Measurements from ENCODE around the gene SENP6. TPM values are rescaled to one million over a fixed set of nuclear protein-coding genes. Genes with fewer than 3 reads are reported as not detected.
"Not testable (repeated sequence)": the region's sequence is repeated elsewhere in the genome, so short reads cannot be mapped to it uniquely, and the experiment has no call there.

The SENP6 gene
- polyA plus RNA-seq, 1 donor (not counting 4 experiments of a cell fraction or from before 2014, with no cell fraction given): 41.1 TPM

DNA sequence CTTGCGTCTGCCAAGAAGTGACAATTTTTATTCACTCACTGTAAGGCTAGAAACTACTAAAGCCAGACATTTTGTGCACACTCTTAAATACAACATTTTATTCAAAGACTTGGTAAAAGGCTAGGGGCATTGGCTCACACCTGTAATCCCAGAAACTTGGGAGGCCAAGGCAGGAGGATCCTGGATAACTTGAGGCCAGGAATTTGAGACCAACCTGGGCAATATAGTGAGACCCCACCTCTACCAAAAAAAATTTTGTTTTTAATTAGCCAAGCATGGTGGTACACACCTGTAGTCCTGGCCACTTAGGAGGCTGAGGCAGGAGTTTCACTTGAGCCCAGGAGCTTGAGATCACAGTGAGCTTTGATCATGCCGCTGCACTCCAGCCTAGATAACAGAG is 11.3 kb upstream of the SENP6 start:
- Histone ChIP-seq H3K36me3 (ENCODE audit: control insufficient read depth in 2 of 2, extremely low read depth in 1 of 2, insufficient read depth in 2 of 2, low read length in 2 of 2) (no peaks in the 10 kb centered on the region), H3K27ac (ENCODE audit: control insufficient read depth, insufficient read depth, low read length) (no peak overlapping the region), H3K9ac (ENCODE audit: control insufficient read depth, extremely low read depth, insufficient read depth, low read length) (no peak overlapping the region), H2AFZ (ENCODE audit: control insufficient read depth, low read length) (no peak overlapping the region), H4K20me1 (ENCODE audit: control insufficient read depth, extremely low read depth, insufficient read depth, low read length) (no peaks in the 10 kb centered on the region), H3K9me3 (ENCODE audit: control insufficient read depth, low read depth, low read length) (no peaks in the 10 kb centered on the region), H3K4me2 (ENCODE audit: control insufficient read depth, extremely low read depth, insufficient read depth, low read depth, low read length) (no peak overlapping the region), H3K27me3 (ENCODE audit: control insufficient read depth, extremely low read depth, insufficient read depth, low read length) (no peaks in the 10 kb centered on the region), H3K4me1 (ENCODE audit: control insufficient read depth, extremely low read depth, insufficient read depth, low read length) (no peaks in the 10 kb centered on the region), H3K4me3 (ENCODE audit: control insufficient read depth in 2 of 3, extremely low read depth in 1 of 3, insufficient read depth in 2 of 3, low read depth in 1 of 3, low read length in 3 of 3) (no peak overlapping the region), H3K9me1 (ENCODE audit: control insufficient read depth, extremely low read depth, insufficient read depth, low read length) (no peaks in the 10 kb centered on the region), H3K79me2 (ENCODE audit: control insufficient read depth, insufficient read depth, low read length) (no peaks in the 10 kb centered on the region)
- TF ChIP-seq, protein P1, sequence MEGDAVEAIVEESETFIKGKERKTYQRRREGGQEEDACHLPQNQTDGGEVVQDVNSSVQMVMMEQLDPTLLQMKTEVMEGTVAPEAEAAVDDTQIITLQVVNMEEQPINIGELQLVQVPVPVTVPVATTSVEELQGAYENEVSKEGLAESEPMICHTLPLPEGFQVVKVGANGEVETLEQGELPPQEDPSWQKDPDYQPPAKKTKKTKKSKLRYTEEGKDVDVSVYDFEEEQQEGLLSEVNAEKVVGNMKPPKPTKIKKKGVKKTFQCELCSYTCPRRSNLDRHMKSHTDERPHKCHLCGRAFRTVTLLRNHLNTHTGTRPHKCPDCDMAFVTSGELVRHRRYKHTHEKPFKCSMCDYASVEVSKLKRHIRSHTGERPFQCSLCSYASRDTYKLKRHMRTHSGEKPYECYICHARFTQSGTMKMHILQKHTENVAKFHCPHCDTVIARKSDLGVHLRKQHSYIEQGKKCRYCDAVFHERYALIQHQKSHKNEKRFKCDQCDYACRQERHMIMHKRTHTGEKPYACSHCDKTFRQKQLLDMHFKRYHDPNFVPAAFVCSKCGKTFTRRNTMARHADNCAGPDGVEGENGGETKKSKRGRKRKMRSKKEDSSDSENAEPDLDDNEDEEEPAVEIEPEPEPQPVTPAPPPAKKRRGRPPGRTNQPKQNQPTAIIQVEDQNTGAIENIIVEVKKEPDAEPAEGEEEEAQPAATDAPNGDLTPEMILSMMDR (optimal IDR thresholded peaks at IDR 0.05 in 1 of 3, IDR thresholded peaks at IDR 0.05 in 1 of 3, conservative IDR thresholded peaks at IDR 0.05 in 1 of 3; ENCODE audit: extremely low read depth in 1 of 3, insufficient read depth in 2 of 3, low read length in 3 of 3): no peak
- TF ChIP-seq EZH2 (IDR thresholded peaks at IDR 0.05; ENCODE audit: low read length): no peak
- no peak for DNase-seq (ENCODE audit: low read depth, low spot score)
- FAIRE-seq: no peak
- dilution Hi-C loops (cut with MboI; ENCODE audit: extremely low pct_ligation_motif_present, low sequenced_read_pairs): no loop called here

DNA sequence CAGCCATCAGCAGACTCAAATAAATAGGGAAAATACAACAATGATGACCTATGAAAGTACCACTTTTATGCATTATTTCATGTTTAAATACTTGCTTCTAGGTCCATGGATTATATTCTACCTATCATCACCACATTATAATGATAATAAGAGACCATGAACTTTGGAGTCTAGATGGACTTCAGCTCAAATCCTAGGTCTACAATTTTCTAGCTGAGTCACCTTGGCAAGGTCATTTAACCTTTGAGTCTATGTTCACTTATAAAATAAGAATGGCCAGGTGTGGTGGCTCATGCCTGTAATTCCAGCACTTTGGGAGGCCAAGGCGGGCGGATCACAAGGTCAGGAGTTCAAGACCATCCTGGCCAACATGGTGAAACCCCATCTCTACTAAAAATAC is 5.3 kb upstream of the SENP6 start:
- H3K27me3 ChIP-seq (ENCODE audit: control insufficient read depth, extremely low read depth, insufficient read depth, low read length); H3K9me3 ChIP-seq (ENCODE audit: control insufficient read depth, low read depth, low read length); H3K9ac ChIP-seq (ENCODE audit: control insufficient read depth, extremely low read depth, insufficient read depth, low read length); H4K20me1 ChIP-seq (ENCODE audit: control insufficient read depth, extremely low read depth, insufficient read depth, low read length); H3K4me2 ChIP-seq (ENCODE audit: control insufficient read depth, extremely low read depth, insufficient read depth, low read depth, low read length); H3K9me1 ChIP-seq (ENCODE audit: control insufficient read depth, extremely low read depth, insufficient read depth, low read length); H3K4me1 ChIP-seq (ENCODE audit: control insufficient read depth, extremely low read depth, insufficient read depth, low read length); H3K79me2 ChIP-seq (ENCODE audit: control insufficient read depth, insufficient read depth, low read length); H3K4me3 ChIP-seq (ENCODE audit: control insufficient read depth in 2 of 3, extremely low read depth in 1 of 3, insufficient read depth in 2 of 3, low read depth in 1 of 3, low read length in 3 of 3); dilution Hi-C loops (cut with MboI; ENCODE audit: extremely low pct_ligation_motif_present, low sequenced_read_pairs); H3K36me3 ChIP-seq (ENCODE audit: control insufficient read depth in 2 of 2, extremely low read depth in 1 of 2, insufficient read depth in 2 of 2, low read length in 2 of 2); FAIRE-seq; DNase-seq (ENCODE audit: low read depth, low spot score); H2AFZ ChIP-seq (ENCODE audit: control insufficient read depth, low read length); H3K27ac ChIP-seq (ENCODE audit: control insufficient read depth, insufficient read depth, low read length): not testable (repeated sequence)

- DNase-seq (ENCODE audit: low read depth, low spot score): no peak
Measured at GRCh38 chr6:75600768-75601167, 912 bp upstream of the SENP6 start.

More at GRCh38 chr6:75600768-75601167, 912 bp upstream of the SENP6 start:
- FAIRE-seq: no peak
- Histone ChIP-seq H3K4me1 (ENCODE audit: control insufficient read depth, extremely low read depth, insufficient read depth, low read length) (peaks cover 12% of the 10 kb centered on the region), H3K36me3 (ENCODE audit: control insufficient read depth in 2 of 2, extremely low read depth in 1 of 2, insufficient read depth in 2 of 2, low read length in 2 of 2) (no peaks in the 10 kb centered on the region), H3K9me1 (ENCODE audit: control insufficient read depth, extremely low read depth, insufficient read depth, low read length) (no peaks in the 10 kb centered on the region), H3K4me2 (ENCODE audit: control insufficient read depth, extremely low read depth, insufficient read depth, low read depth, low read length) (peak overlapping the region; percentile 96), H4K20me1 (ENCODE audit: control insufficient read depth, extremely low read depth, insufficient read depth, low read length) (peaks cover 8% of the 10 kb centered on the region), H3K27me3 (ENCODE audit: control insufficient read depth, extremely low read depth, insufficient read depth, low read length) (no peaks in the 10 kb centered on the region), H3K27ac (ENCODE audit: control insufficient read depth, insufficient read depth, low read length) (peak overlapping the region; percentile 95), H3K9me3 (ENCODE audit: control insufficient read depth, low read depth, low read length) (no peaks in the 10 kb centered on the region), H2AFZ (ENCODE audit: control insufficient read depth, low read length) (peak overlapping the region; percentile 73), H3K79me2 (ENCODE audit: control insufficient read depth, insufficient read depth, low read length) (peaks cover 42% of the 10 kb centered on the region), H3K9ac (ENCODE audit: control insufficient read depth, extremely low read depth, insufficient read depth, low read length) (peak overlapping the region; percentile 99), H3K4me3 (ENCODE audit: control insufficient read depth in 2 of 3, extremely low read depth in 1 of 3, insufficient read depth in 2 of 3, low read depth in 1 of 3, low read length in 3 of 3) (peak overlapping the region in 1 of 3 experiments; percentile 99)
- dilution Hi-C loops (cut with MboI; ENCODE audit: extremely low pct_ligation_motif_present, low sequenced_read_pairs): no loop called here
- TF ChIP-seq, protein P1 (optimal IDR thresholded peaks at IDR 0.05 in 1 of 3, IDR thresholded peaks at IDR 0.05 in 1 of 3, conservative IDR thresholded peaks at IDR 0.05 in 1 of 3; ENCODE audit: extremely low read depth in 1 of 3, insufficient read depth in 2 of 3, low read length in 3 of 3): no peak
- no peak for TF ChIP-seq EZH2 (IDR thresholded peaks at IDR 0.05; ENCODE audit: low read length)

Measured in keratinocyte (primary cell).